HTERT RPE-1 (cell line): ENCODE data around the gene CDH6.

ENCODE experiments used
- in situ Hi-C: fragments of 300-500 bp; cut with MboI; formaldehyde crosslinking; loops from 4 replicates; pipeline ENCODE4 v1.14.3; 2020; ENCODE audit warnings: low sequenced_read_pairs

The CDH6 gene

GRCh38 chr5:31365776-31366175 is 172.3 kb downstream of the CDH6 start:
- in situ Hi-C loops = no loop called here

- in situ Hi-C loops = no loop called here
Measured at GRCh38 chr5:31366941-31367340, 173.5 kb downstream of the CDH6 start.

GRCh38 chr5:31372124-31372523 is 178.6 kb downstream of the CDH6 start:
- in situ Hi-C loops = no loop called here

DNA sequence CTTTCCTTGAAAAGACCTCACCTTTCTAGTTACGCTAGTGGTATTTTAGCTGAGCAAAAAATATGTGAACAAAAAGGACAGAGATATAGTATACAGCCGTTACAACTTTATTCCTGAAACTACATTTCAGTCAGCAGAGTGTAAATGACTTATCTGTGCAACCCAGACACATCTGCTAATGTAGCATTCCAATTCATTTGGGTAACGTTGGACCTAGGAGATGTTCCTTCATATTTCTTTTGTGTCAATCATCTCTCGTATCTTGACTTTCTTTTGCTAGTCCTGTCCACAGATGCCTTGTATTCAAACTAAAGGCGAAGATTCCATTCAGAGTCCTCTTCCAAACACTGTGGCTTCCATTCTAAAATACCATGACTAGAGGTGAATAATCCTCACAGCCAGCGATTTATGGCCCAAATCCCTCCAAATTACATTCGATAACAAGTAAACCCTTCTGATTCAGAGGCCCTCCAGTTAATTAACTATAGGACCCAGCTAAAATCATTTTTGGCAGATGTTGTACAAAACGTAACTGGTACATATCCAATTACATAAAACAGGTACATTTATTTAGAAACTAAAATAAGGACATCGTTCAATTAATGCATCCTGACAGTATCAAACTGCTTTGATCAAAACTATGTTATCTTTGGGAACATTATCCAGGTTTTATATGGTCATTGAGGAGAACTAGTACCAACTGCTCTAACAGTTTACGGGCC is 182.7 kb downstream of the CDH6 start:
- in situ Hi-C loops = no loop called here

DNA sequence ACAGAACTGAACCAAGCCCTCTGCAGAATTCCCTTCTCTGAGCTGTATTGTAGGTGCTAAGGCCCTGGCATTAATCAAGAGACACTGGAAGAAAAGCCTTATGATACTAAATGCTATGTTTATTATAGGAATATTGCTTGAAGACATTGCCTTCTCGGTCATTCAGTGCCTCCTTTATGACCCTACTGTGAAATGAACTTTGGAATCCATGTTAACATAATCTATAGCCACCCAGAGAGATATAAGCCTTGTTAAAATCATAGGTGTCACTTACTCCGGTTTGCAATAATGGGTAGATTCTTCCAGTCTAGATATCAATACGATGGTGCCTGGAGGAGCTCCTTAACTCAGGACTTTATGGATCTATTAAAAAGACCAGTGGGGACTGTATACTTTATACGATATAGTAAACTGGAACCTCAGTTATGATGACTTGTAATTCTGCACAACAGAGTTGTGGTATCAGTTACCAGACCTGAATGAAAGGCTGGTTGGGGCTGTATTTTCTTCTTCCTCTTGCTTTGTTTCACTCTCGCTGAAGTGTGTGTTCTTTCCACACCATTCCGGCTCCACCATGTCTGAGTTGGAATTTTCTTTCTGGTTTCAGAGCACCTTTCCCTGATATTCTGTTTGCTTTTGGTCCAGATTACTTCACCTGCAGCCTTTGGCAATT is 183.9 kb downstream of the CDH6 start:
- in situ Hi-C loops = no loop called here

DNA sequence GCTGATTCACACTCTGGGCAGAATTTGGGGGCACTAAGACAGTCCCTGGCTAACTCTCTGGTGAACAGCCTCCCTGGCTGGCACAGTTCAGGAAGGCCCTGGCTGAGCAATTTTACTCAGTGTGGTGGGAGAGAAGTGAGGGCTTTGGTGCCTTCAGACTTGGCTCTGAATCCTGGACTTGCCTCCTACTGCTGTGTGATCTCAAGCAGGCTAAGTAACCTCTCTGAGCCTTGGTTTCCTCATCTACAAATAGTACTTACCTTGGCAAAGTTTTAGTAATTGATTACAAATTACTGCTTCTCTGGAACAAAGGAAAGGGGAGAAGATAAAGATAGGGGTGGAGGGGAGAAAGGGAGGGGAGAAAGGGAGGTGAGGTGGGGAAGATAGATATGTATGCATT is 184.7 kb downstream of the CDH6 start:
- in situ Hi-C loops = no loop called here
